HG03025 (cell line): ENCODE data around the gene ADNP2.

ENCODE experiments used
- ATAC-seq: cut with Tn5 transposase; IDR thresholded peaks from one replicate; pipeline ENCODE4 v1.9.1; 2021; ENCODE audit warnings: mild to moderate bottlenecking, moderate library complexity; ENCODE audit not compliant: unreplicated experiment, low FRiP score

ADNP2 gene

DNA sequence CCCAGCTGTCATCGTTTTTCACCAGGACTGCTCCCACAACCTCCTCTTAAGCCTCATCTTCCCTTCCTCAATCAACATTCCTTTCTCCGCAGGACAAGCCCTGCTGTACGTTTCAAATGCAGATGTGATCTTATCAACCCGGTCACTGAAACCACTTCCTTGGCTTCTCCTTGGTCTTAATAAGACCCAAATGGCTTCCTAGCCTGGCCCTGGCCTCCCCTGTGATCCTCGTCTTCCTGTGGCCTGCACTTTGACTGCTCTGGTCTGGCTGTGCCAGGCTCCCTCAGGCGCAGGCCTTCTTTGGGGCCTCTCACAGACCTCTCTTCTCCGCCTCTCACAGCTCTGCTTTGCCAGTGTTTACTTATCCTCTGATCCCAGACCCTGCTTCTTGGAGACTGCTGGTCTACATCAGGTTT is 4.7 kb upstream of the ADNP2 start:
- no peak for ATAC-seq

DNA sequence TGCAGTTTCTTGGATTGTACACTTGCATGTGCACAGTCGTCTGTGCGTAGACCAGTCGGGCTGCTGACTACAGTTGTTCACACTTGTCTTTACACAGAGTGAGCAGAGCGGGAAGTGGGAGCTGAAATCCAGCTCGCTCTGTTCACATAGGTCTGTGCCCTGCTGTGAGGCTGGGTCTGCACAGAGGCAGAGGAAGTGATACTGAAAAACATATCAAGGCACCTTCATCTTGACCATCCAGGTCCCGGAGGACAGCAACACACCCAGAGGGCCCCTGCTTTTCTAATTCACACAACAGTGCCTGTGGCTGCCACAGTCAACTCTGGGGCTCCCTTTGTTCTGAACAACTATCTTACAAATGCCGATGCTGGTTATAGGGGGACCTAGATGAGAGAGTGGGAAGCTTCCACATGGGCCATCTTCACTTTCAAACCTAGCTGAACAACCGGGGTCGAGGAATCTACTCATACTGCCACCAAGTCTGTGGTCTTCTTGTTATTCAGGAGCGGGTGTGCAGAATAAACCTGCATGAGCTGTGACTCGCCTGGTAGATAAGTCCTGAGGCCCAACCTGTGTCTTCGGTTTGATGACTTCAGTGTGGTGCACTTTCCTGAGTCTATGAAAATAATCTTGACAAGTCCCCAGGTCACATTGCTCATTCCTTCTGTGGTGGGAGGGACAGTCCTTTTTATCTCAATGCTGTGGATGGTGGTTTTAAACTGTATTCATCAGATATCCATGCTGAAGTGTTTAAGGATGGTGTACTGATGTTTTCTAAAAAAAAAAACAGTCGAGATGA is 3.5 kb upstream of the ADNP2 start:
- peak; percentile 49 for ATAC-seq

- no peak for ATAC-seq
Measured at GRCh38 chr18:80106482-80107051, 2.5 kb upstream of the ADNP2 start.

GRCh38 chr18:80107426-80107825 is 1.6 kb upstream of the ADNP2 start:
- ATAC-seq, result no peak

DNA sequence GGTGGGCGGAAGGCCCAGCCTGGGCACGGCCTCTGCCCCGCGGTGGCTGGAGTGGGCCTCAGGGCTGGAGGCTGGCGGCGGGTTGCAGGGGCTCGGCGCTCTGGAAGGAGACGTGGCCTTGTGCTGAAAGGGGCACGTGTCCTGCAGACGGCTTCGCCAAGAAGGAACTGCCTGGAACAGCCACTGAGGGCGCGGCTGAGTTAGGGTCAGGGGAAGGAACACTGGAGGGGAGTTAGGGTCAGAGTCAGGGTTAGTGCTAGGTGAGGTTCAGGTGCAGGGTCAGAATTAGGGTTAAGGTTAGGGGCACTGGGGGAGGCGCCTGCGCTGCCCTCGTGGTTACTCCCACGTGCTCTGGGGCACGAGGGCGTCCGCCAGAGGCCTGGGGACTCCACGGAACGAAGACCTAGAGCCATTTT is 933 bp upstream of the ADNP2 start:
- no peak for ATAC-seq

DNA sequence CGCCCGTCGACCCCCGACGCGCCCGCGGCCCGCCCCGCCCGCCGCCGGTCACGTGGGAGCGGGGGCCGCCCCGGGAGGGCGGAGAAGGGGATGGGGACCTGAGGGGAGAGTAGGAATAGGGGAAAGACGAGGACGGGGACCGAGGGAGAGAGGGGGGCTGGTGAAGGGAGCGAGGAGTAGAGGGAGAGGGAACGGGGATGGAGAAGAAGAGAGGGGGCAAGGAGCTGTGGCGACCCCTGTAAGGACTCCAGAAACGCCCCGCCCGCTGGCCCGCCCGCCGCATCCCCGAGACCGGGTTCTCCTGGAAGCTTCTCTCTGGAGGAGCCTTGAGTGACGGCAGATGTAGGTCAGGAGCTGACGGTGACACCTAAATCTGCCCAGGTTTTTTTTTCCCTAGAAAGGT is 615 bp downstream of the ADNP2 start:
- ATAC-seq, result peak; percentile 24

DNA sequence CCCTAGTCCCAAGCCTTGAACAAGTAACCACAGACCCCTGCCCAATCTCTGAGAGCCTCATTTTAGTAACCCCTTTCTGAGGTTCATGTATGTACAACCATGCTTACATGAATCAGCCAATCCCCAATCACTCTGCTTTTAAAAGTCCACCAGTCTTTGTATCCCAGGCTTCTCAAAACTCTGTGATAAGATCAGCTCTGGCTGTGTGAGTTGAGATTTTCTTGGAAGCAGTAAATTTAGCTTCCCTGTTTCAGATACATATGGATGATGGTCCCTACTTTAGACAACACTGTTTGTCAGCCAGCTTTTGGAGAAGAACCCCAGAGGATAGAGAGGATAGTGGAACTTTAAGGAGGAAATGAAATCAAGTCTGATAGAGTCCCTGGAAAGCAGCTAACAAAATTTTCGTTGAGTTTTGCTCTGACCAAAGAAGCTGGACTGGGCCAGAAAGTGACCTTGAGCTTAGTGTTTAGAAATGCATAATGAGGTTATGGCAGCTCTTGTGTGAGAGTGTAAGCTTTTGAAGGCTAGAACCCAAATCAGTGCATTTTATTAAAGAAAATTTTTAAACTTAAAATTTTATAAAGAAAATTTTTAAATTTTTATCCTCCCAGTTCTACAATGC is 3.7 kb downstream of the ADNP2 start:
- ATAC-seq, result no peak

DNA sequence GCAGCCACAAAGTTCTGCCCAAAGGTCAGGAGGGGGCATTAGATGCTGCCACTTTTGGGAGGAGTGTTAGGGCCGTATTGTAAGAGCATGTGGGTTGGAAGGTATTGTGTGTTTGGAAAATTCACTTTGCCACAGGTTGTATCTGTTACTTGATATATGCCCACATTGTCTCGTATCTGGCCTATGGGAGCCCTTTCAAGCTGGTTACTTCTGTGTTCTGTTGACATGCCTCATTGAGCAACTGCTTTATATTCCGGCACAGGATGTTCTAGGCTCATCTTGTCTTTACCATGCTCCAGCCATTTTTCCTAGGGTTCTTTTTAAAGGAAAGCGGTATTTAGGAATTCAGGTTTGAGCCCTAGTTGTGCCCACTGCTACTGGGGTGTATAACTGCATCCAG is 6.0 kb downstream of the ADNP2 start:
- ATAC-seq, result no peak

DNA sequence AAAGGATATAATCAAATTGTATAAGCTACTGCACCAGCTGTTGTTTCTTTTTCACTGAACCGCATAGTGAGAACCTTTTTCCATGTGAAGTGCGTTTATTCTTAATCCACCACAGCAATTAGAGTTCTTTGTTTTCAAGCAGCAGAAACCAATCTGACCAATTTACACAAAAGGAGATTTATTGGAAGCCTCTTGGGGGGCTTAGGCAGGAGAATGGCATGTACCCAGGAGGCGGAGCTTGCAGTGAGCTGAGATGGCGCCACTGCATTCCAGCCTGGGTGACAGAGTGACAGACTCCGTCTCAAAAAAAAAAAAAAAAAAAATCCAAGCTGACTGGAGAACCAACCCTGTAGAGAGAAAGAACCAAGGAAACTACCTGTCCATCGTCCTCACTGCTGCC is 10.0 kb downstream of the ADNP2 start:
- no peak for ATAC-seq

DNA sequence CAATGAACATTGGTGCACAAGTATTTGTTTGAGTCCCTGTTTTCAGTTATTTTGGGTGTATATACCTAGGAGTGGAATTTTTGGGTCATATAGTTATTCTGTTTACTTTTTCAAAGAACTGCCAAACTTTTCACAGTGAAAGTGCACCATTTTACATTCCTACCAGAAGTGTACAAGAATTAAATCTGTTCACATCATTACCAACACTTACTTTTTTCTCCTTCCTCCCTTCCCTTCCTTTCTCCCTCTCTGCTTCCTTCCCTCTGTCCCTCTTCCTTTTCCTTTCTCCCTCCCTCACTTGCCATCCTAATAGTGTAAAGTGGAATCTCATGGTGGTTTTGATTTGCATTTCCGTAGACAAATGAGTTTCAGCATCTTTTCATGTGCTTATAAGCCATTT is 11.9 kb downstream of the ADNP2 start:
- ATAC-seq, result no peak

- ATAC-seq, result no peak
Measured at GRCh38 chr18:80124131-80124530, 15.1 kb downstream of the ADNP2 start.

- ATAC-seq, result no peak
Measured at GRCh38 chr18:80126797-80127196, 17.7 kb downstream of the ADNP2 start.

GRCh38 chr18:80127635-80128034 is 18.6 kb downstream of the ADNP2 start:
- no peak for ATAC-seq

DNA sequence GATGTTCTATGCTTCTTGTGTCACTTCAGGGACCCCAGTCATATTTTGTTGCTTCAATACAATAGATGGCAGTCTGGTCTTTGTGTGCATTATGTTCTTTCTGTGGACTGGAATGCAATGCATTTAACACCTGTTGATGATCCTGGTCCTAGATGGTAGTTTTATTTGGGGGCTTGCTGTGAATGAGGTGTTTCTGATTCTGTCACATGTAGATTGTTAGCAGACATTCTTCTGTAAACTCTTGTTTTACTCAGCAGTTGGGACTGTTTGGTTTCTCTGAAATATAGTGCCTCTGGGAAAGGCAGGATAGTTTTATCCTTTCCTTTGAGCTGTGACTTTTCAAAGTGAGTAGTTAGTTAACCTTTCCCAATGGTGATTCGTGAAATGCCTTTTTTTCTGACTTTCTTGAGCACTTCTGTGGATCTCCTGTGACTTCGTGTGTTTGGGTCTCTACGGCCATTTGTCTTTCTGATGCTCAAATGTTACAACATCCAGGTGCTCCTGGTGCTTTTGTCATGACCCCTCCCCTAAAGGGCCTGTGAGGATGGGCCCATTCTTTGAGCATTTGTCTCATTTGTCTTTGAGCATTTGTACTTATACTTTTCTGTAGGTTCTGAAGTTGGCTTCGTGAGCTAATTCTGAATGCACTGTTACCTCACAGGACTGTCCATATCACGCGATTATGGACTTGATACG is 20.8 kb downstream of the ADNP2 start:
- no peak for ATAC-seq

GRCh38 chr18:80130555-80130954 is 21.5 kb downstream of the ADNP2 start:
- no peak for ATAC-seq

- ATAC-seq, result no peak
Measured at GRCh38 chr18:80132180-80132812, 23.2 kb downstream of the ADNP2 start.

GRCh38 chr18:80133124-80133523 is 24.1 kb downstream of the ADNP2 start:
- ATAC-seq, result no peak

DNA sequence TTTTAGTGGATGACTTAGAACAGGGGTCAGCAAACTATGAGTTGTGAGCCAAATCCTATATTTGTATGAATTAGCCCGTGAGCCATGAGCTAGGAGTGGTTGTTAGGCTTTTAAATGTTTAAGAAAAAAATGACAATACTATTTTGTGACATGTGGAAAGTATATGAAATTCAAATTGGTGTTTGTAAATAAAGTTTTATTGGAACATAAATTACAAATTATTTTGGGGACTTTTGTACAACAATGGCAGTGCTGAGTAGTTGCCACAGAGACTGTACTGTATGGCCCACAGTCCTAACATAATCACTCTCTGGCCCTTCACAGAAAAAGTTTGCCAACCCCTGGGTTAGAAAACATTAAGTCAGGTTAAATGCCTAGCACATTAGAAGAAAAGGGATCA is 26.1 kb downstream of the ADNP2 start:
- ATAC-seq, result no peak

- no peak for ATAC-seq
Measured at GRCh38 chr18:80136679-80137078, 27.6 kb downstream of the ADNP2 start.

- no peak for ATAC-seq
Measured at GRCh38 chr18:80137137-80137536, 28.1 kb downstream of the ADNP2 start.

DNA sequence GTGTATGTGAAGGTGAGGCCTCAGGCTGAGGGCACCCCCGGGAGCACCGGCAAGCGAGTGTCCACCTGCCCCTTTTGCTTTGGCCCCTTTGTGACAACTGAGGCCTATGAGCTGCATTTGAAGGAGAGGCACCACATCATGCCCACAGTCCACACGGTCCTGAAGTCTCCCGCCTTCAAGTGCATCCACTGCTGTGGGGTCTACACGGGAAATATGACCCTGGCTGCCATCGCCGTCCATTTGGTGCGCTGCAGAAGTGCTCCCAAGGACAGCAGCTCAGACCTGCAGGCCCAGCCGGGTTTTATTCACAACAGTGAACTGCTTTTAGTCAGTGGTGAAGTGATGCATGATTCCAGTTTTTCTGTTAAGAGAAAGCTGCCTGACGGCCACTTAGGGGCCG is 28.9 kb downstream of the ADNP2 start:
- no peak for ATAC-seq
